Neural cell (in vitro differentiated cells): ENCODE results near the gene ISYNA1. TPM values are rescaled to one million over a fixed set of nuclear protein-coding genes. Genes with fewer than 3 reads are reported as not detected.

Experiments
- H2AFZ ChIP-seq: fragments of 200-600, 300-800 bp; sonication (generic), shearing (Covaris generic); 2 replicates; pipeline ENCODE4 v1.6.0; 2014; ENCODE audit warnings: low read depth, mild to moderate bottlenecking, antibody characterized with exemption, low read length, moderate library complexity
- H3F3A ChIP-seq: fragments of 200-600 bp; shearing (Covaris generic); 2 replicates; pipeline ENCODE4 v1.6.1; 2016; ENCODE audit warnings: mild to moderate bottlenecking, moderate library complexity, mixed read lengths, antibody characterized with exemption, low read length; ENCODE audit not compliant: insufficient read depth, poor library complexity, severe bottlenecking
- H3K27ac ChIP-seq: fragments of 200-600, 300-800 bp; sonication (generic), shearing (Covaris generic); 2 replicates; pipeline ENCODE4 v1.5.1; 2014; ENCODE audit warnings: mild to moderate bottlenecking, low read length, moderate library complexity
- H3K27me3 ChIP-seq: fragments of 300-800, 200-600 bp; sonication (generic), shearing (Covaris generic); 2 replicates; pipeline ENCODE4 v1.6.0; 2014; ENCODE audit warnings: mild to moderate bottlenecking, low read depth, low read length, moderate library complexity; ENCODE audit not compliant: insufficient read depth
- H3K36me3 ChIP-seq: fragments of 300-800, 200-600 bp; sonication (generic), shearing (Covaris generic); 2 replicates; pipeline ENCODE4 v1.5.1; 2014; ENCODE audit warnings: mild to moderate bottlenecking, antibody characterized with exemption, low read length, moderate library complexity; ENCODE audit not compliant: insufficient read depth
- H3K4me2 ChIP-seq: fragments of 300-800, 200-600 bp; sonication (generic), shearing (Covaris generic); 2 replicates; pipeline ENCODE4 v1.6.0; 2014; ENCODE audit warnings: mild to moderate bottlenecking, low read length
- H3K4me3 ChIP-seq: fragments of 300-800, 200-600 bp; sonication (generic), shearing (Covaris generic); 2 replicates; pipeline ENCODE4 v1.5.1; 2014; ENCODE audit warnings: mild to moderate bottlenecking, low read length, moderate library complexity
- H3K79me2 ChIP-seq: fragments of 200-600 bp; shearing (Covaris generic); replicated peaks from 2 replicates; pipeline ENCODE4 v1.6.0; 2014; ENCODE audit warnings: mild to moderate bottlenecking, low read length, moderate library complexity; ENCODE audit not compliant: insufficient read depth
- H3K9ac ChIP-seq: fragments of 300-800, 200-600 bp; sonication (generic), shearing (Covaris generic); 2 replicates; pipeline ENCODE4 v1.6.1; 2016; ENCODE audit warnings: mild to moderate bottlenecking, low read length, mixed read lengths
- H3K9me2 ChIP-seq: fragments of 200-600 bp; shearing (Covaris generic); 2 replicates; pipeline ENCODE4 v1.6.1; 2016; ENCODE audit warnings: mild to moderate bottlenecking, low read length, mixed read lengths; ENCODE audit not compliant: insufficient read depth
- H3K9me3 ChIP-seq: fragments of 200-600, 300-800 bp; sonication (generic), shearing (Covaris generic); 2 replicates; pipeline ENCODE4 v1.6.1; 2016; ENCODE audit warnings: mild to moderate bottlenecking, mixed run types, low read length, moderate library complexity, mixed read lengths
- H4K20me1 ChIP-seq: fragments of 200-600 bp; shearing (Covaris generic); 2 replicates; pipeline ENCODE4 v1.6.1; 2016; ENCODE audit warnings: mild to moderate bottlenecking, mixed run types; ENCODE audit not compliant: insufficient read depth
- CTCF ChIP-seq: fragments of 450-650 bp; IDR thresholded peaks from 2 replicates; pipeline ENCODE4 v1.5.1; 2014; ENCODE audit warnings: antibody characterized with exemption, mild to moderate bottlenecking, moderate library complexity; ENCODE audit not compliant: poor library complexity, severe bottlenecking
- EP300 ChIP-seq: fragments of 450-650 bp; conservative IDR thresholded peaks from 2 replicates; pipeline ENCODE4 v1.6.1; 2014; ENCODE audit warnings: antibody characterized with exemption, mild to moderate bottlenecking, moderate library complexity; ENCODE audit not compliant: poor library complexity, severe bottlenecking
- POLR2AphosphoS5 ChIP-seq: IDR thresholded peaks from 2 replicates; pipeline ENCODE4 v1.6.1; 2012
- RAD21 ChIP-seq: fragments of 450-650 bp; conservative IDR thresholded peaks from 2 replicates; pipeline ENCODE4 v1.6.1; 2014; ENCODE audit warnings: antibody characterized with exemption, mild to moderate bottlenecking, moderate library complexity
- REST ChIP-seq: IDR thresholded peaks from 2 replicates; pipeline ENCODE4 v1.6.1; 2012; ENCODE audit warnings: borderline replicate concordance
- SMC3 ChIP-seq: fragments of 450-650 bp; conservative IDR thresholded peaks from 2 replicates; pipeline ENCODE4 v1.6.1; 2014; ENCODE audit warnings: antibody characterized with exemption, mild to moderate bottlenecking, moderate library complexity; ENCODE audit not compliant: poor library complexity
- TAF1 ChIP-seq: IDR thresholded peaks from 2 replicates; pipeline ENCODE4 v1.6.1; 2012; ENCODE audit warnings: low read depth
- polyA plus RNA-seq: library from polyadenylated mRNA; depleted of rRNA; stranded (reverse); fragments of >200 nt; gene quantifications from 2 replicates; pipeline ENCODE4 v1.2.3, GENCODE V29; 2014

Gene ISYNA1
- polyA plus RNA-seq, 1 donor from 2014 or later = 123 TPM

GRCh38 chr19:18456279-18456678 is 18.3 kb upstream of the ISYNA1 start:
- Histone ChIP-seq H3K36me3 (no peaks in the 10 kb centered on the region), H3K9ac (no peak overlapping the region), H3K9me2 (no peaks in the 10 kb centered on the region), H4K20me1 (no peaks in the 10 kb centered on the region), H3K27me3 (no peaks in the 10 kb centered on the region), H3K9me3 (no peaks in the 10 kb centered on the region), H3K4me2 (no peak overlapping the region), H3K27ac (no peak overlapping the region), H3K79me2 (no peaks in the 10 kb centered on the region), H3K4me3 (no peak overlapping the region), H2AFZ (no peak overlapping the region), H3F3A (no peaks in the 10 kb centered on the region)
- no peak for TF ChIP-seq CTCF
- no peak for TF ChIP-seq TAF1

GRCh38 chr19:18453269-18454024 is 15.5 kb upstream of the ISYNA1 start:
- Histone ChIP-seq H2AFZ (no peak overlapping the region), H3K9me2 (no peaks in the 10 kb centered on the region), H3F3A (no peaks in the 10 kb centered on the region), H4K20me1 (no peaks in the 10 kb centered on the region), H3K4me3 (no peak overlapping the region), H3K27ac (no peak overlapping the region), H3K27me3 (no peaks in the 10 kb centered on the region), H3K9ac (no peak overlapping the region), H3K36me3 (no peaks in the 10 kb centered on the region), H3K9me3 (no peaks in the 10 kb centered on the region), H3K4me2 (no peak overlapping the region), H3K79me2 (no peaks in the 10 kb centered on the region)
- TF ChIP-seq SMC3 (no peak), POLR2AphosphoS5 (no peak), EP300 (no peak), CTCF (no peak), REST (no peak), RAD21 (no peak)
